Activated T-helper 1 cell treated with anti-CD3 and anti-CD28 coated beads, Interleukin-2, amount 50 U/mL, for 16 hours (primary cell): ENCODE results near the gene RPS17.
"Not testable (repeated sequence)": the region's sequence is repeated elsewhere in the genome, so short reads cannot be mapped to it uniquely, and the experiment has no call there.

Experiments used
- DNase-seq, 2 donors: peaks; one replicate each; pipeline ENCODE4 v3.0.0-alpha.2; 2020; ENCODE audit warnings: low read depth in 1 of 2, low spot score in 1 of 2

Gene RPS17

GRCh38 chr15:82548700-82549099, 8.4 kb upstream of the RPS17 start:
- no peak for DNase-seq

DNA sequence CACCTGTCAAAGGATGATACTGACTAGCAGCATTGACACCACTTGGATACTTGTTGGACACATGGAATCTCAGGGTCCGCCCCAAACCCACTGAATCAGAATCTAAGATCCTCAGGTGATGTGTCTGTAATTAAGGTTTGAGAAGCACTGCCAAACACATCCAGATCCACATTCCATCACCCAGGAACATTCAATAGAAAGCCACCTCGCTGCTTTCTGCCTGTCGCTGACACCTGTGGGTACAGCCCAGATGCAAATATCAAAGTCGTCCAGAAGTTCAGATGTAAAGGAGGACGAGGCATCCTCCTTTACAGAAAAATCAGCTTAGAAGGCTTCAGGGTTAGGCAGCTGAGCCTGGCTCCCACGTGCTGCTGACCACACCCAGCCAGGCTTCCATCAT, 5.2 kb upstream of the RPS17 start:
- no peak for DNase-seq

DNA sequence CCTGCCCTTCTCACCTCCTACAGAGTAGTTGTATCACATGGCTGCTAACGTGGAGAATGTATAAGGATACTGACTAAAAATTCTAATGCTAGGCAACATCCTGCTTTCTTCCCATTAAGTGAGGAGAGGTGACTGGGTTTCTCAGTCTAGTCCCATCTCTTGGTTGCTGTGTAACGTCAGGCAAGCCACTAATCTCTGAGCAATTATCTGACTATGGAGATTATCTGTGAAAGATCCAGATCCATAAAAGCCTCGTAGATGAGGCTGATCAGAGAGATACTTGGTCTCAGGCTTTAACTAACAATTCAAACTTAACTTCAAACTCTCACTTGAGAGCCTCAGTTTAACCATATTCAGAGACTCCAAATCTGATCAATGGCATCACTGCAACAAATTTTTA, 4.7 kb upstream of the RPS17 start:
- no peak for DNase-seq

DNA sequence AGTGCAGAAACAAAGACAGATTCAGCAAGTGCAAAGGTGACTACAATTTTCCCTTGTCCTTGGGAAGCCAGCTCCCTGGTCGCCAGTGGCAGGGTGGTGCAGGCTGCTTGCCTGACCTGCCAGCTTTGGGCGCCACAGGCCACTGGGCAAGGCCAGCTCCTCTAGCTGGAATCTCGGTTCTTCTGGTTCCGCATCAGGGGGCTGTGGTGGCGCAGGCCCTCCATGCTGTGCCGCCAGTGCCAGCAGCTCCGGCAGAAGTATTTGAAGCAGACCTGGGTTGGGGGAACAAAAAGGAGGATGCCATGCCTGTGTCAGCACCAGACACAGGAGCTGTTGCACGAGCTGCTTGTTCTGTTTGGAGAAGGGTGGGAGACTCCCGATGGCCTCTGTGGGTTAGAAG, 4.2 kb upstream of the RPS17 start:
- no peak for DNase-seq

- no peak for DNase-seq
Observed at GRCh38 chr15:82543160-82543559, 2.9 kb upstream of the RPS17 start.

GRCh38 chr15:82540984-82541431, 751 bp upstream of the RPS17 start:
- no peak for DNase-seq

DNA sequence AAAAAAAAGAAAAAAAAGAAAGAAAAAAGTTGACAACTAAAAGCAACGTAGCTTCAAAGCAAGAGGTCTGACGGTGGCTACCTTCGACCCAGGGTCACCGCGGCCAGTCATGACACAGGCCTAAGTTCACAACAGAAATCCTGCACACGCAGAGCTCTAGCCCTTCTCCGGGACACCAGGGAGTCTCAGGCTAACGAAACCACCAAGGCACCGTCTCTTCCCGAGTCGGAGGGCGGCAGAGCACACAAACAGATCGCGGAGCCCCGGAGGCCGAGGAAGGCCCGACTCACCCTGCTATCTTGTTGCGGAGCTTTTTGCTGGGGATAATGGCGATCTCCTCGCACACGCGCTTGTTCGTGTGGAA, 584 bp downstream of the RPS17 start:
- no peak for DNase-seq

GRCh38 chr15:82538961-82539690, 1.1 kb downstream of the RPS17 start:
- DNase-seq: no peak

- no peak for DNase-seq
Observed at GRCh38 chr15:82537351-82537908, 2.8 kb downstream of the RPS17 start.

GRCh38 chr15:82536409-82537350, 3.6 kb downstream of the RPS17 start:
- no peak for DNase-seq

DNA sequence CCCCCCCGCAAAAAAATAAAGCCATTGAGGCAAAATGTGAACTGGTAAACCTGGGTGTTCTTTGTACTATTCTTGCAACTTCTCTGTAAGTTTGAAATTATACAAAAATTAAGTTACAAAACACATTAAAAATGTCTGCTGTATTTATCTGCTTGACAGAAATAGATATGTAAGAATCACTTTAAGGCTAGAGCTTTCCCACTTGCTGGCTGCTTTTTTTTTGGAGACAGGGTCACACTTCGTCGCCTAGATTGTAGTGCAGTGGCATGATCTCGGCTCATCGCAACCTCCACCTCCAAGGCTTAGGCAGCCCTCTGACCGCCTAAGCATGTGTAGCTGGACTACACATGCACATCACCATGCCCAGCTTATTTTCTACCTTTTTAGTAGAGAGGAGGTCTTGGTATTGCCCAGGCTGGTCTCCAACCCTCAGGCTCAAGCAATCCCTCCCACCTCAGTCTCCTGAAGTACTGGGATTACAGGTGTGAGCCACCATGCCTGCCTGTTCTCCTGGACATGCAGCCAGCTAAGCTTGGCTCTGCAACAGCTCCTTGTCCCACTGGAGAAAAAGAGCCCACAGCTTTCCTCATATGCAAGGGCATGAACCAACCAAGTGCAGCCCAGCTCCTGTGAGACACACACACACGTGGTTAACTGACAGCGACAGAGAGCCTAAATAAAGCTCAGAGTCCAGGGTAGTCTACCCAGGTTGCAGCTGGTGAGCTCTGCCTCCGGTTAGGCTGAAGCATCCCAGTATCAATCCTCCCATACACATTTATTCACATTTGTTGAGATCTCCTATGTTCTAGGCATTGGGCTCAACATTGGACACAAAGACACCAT, 4.5 kb downstream of the RPS17 start:
- no peak for DNase-seq

GRCh38 chr15:82535151-82535550, 5.1 kb downstream of the RPS17 start:
- not testable (repeated sequence) for DNase-seq

GRCh38 chr15:82534457-82534861, 5.8 kb downstream of the RPS17 start:
- not testable (repeated sequence) for DNase-seq

GRCh38 chr15:82533801-82534200, 6.5 kb downstream of the RPS17 start:
- no peak for DNase-seq

DNA sequence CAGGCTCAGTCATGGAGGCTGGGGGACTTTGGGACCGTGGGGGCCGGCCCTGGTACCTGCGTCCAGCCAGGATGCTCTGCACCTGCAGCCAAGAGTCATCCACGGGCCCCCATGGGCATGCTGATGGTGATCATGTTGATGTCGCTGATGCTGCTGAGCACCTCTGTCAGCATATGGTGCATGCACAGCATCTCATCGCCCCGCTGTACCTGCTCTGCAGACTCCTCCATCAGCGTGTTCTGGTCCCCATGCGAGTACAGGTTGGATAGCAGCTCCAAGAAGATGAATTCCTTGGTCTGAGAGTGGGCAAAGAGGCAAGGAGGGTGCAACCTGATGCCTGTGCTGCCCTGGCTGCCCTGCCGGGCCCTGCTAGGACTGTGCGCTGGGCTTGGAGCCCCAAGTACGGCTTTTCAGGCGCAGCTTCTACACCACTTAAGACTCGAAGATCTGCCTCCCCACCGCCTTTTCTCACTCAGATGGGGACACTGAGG, 7.2 kb downstream of the RPS17 start:
- DNase-seq: no peak

- DNase-seq: no peak
Observed at GRCh38 chr15:82532383-82532990, 7.8 kb downstream of the RPS17 start.

DNA sequence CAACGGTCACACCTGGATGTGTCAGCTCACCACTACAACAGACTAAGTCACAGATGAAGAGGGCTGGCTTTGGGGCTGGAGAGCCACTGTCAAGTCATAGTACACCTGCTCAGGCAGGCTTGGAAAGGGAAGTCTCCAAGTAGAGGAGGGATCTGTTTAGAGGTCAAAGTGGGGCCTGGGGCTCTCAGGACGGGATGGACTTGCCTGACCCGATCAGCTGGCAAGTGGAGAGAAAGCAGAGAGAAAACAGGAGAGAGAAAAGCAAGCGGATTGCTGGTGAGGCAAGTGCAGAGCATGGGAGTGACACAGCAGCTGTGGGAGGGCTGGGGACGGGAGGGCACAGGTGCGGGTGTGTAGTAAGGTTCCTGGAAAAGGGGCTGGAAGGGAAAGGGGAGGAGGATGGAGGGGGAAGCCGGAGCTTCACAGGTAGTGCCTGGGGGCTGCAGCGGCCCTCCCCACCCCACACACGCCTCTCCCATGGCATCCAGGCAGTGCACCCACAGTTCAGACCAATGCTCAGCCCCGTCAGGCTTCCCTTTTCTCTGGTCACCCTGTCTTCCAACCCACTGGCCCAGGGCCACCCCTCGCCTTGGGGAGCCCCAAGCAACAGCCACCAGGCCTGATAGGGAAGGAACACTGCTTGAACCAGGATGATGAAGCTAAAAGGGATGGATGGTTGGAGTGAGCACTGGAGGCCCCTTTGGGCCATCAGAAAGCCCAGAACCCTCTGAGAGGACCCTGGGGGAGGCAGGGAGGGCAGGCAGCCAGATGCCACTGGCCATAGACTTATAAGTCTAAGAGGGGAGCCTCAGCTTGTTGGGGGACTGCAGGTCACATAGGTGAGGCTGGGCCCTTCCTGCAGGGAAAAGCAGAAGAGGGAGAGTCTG, 8.5 kb downstream of the RPS17 start:
- DNase-seq: no peak

DNA sequence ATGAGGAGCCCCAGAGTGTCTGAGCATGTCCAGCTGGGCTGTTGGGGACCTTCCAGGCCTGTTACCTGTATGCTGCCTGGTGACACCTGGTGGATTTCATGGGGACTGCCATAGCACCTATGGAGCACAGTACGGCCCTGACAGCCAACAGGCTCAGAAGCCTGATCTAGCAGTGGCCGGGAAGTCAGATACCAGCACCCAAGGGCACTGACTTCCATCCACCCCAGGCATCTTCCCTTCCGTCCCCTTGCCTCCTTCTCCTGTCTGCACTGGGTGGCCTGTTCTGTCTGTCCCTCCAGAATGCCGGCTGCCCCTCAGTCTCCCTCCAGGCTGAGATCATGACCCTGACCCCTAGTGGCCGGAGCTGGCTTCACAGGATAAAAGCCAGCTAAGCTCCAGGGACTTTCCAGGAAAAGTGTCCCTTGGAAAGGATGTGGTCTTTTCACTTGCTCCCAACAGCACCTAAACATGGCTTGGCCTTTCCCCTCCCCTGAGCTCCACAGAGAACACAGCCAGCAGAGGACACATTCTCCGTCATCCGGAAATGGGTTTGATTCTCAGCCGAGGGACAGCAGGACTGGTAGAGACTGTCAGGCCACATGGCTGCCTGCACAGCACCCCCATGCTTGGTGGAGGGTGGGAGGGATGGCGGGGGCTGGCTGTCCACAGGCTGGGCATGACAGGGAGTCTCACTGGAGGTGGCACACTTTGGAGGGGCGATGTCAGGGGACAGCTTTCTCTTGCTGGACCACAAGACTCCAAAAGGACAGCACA, 9.5 kb downstream of the RPS17 start:
- peak; percentile 29 to 35 for DNase-seq

GRCh38 chr15:82530006-82530405, 10.3 kb downstream of the RPS17 start:
- no peak for DNase-seq
